ENCODE data around the gene UGT1A5.
"Not testable (repeated sequence)": the region's sequence is repeated elsewhere in the genome, so short reads cannot be mapped to it uniquely, and the experiment has no call there.

The UGT1A5 gene

GRCh38 chr2:233698740-233699139, 14.0 kb upstream of the UGT1A5 start:
- DNase-seq, result no peak

GRCh38 chr2:233699424-233700027, 13.2 kb upstream of the UGT1A5 start:
- DNase-seq, result no peak

- DNase-seq, result no peak
These were observed 12.6 kb upstream of the UGT1A5 start for GRCh38 chr2:233700028-233700635.

GRCh38 chr2:233700842-233701241, 11.9 kb upstream of the UGT1A5 start:
- DNase-seq, result not testable (repeated sequence)

- DNase-seq, result no peak
These were observed 10.5 kb upstream of the UGT1A5 start for GRCh38 chr2:233702238-233702637.

DNA sequence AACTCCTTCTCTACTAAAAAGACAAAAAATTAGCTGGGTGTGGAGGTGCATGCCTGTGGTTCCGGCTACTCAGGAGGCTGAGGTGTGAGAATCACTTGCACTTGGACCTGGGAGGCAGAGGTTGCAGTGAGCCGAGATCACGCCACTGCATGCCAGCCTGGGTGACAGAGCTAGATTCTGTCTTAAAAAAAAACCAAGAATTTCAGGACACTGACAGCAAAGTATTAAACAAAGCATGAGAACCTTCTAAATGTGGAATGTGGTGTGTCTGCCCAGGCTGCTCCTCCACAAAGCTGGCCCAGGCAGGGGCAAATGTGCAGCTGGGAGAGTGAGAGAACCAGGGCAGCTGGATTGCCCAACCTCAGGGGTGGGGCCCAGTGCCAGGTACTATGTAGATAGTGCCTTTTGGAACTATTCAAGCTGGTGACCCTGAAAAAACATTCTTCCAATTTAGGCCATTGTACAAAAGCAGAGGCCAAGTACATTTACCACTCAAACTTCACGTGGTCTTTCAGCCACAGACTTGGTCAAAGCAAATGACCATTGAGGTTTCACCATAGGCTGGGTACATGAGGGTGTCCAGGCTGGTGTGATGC, 6.7 kb upstream of the UGT1A5 start:
- DNase-seq, result no peak

DNA sequence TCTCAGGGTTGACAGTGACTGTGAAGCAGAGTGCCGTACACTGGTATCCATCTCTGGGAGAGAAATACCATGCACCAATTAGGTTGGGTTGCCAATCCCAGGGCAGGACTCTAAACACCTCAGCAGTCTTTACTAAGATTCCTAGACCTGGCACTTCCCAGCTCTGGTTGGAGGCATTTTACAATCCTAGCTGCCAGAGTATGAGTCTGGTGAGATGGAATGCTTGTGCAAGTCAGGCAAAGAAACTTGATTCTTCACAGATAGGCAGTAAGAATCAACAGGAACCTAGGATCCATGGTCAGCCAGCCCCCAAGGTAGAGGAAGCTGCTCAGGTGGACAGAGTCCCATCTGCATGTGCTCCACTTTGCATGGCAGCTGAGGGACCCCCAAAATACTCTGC, 6.0 kb upstream of the UGT1A5 start:
- DNase-seq, result no peak

DNA sequence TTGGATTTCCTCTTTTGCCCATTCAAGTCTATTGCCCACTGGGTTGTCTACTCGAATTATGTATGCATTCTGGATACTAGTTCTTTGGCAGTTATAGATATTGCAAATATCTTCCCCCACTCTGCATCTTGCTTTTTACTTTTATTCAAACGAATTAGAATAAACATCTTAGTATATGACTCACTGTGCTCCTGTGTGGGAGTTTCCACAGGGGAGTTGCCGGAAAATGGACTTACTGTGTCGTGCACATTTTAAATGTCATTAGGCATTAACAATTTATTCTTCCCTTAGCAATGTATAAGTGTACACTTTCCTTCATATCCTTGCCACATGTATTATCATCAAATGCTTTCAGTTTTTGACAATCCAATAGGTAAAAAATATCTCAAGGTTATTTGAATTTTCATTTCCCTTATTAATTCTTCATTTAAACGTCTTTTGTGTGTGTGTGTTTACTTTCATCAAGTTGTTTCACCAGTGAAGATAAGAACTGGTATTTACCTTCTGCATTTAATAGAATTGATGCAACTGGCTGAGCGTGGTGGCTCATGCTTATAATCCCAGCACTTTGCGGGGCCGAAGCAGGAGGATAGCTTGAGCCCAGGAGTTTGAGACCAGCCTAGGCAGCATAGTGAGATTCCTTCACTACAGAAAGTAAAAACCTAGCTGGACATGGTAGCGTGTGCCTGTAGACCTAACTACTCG, 4.6 kb upstream of the UGT1A5 start:
- DNase-seq, result no peak

GRCh38 chr2:233708942-233709341, 3.8 kb upstream of the UGT1A5 start:
- no peak for DNase-seq

GRCh38 chr2:233711312-233712008, 1.2 kb upstream of the UGT1A5 start:
- peak; percentile 63 for DNase-seq

DNA sequence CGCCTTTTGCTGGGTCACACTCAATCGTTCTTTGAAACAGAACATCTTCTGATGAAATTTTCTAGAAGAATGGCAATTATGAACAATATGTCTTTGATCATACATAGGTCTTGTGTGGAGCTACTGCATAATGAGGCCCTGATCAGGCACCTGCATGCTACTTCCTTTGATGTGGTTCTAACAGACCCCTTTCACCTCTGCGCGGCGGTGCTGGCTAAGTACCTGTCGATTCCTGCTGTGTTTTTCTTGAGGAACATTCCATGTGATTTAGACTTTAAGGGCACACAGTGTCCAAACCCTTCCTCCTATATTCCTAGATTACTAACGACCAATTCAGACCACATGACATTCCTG, 532 bp downstream of the UGT1A5 start:
- DNase-seq, result no peak

- no peak for DNase-seq
These were observed 1.4 kb downstream of the UGT1A5 start for GRCh38 chr2:233714121-233714520.

DNA sequence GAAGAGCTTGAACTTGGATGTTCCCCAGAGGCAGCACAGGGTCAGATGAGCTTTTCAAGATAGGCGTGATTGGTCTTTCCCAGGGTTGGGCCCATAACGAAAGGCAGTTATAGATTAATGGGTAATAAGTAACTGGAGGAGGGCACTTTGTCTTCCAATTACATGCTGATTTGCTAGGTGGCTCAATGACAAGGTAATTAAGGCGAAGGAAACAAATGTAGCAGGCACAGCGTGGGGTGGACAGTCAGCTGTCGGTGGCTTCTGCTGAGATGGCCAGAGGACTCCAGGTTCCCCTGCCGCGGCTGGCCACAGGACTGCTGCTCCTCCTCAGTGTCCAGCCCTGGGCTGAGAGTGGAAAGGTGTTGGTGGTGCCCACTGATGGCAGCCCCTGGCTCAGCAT, 5.8 kb downstream of the UGT1A5 start, which contains the start of gene UGT1A4:
Gene UGT1A4 (plus strand): TSS at position 185 of the 400 bp plus-strand sequence. CDS start 85 bp downstream, at position 270.
- DNase-seq, result no peak

DNA sequence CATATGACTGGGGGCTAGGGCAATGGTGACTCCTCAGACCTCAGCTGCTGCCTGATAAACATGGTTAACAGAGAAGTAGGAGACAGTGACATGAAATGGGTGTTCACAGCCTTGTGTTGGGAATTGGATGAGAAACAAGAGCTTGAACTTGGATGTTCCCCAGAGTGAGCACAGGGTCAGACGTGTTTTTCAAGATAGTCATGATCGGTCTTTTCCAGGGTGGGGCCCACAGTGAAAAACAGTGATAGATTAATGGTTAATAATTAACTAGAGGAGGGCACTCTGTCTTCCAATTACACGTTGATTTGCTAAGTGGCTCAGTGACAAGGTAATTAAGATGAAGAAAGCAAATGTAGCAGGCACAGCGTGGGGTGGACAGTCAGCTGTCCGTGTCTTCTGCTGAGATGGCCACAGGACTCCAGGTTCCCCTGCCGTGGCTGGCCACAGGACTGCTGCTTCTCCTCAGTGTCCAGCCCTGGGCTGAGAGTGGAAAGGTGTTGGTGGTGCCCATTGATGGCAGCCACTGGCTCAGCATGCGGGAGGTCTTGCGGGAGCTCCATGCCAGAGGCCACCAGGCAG, 16.1 kb downstream of the UGT1A5 start, which contains the start of gene UGT1A3:
Gene UGT1A3 (plus strand): TSS at position 320 of the 579 bp plus-strand sequence. CDS start 85 bp downstream, at position 405.
- no peak for DNase-seq

GRCh38 chr2:233736868-233737653, 24.4 kb downstream of the UGT1A5 start:
- not testable (repeated sequence) for DNase-seq

- DNase-seq, result no peak
These were observed 28.2 kb downstream of the UGT1A5 start for GRCh38 chr2:233740870-233741269.

- no peak for DNase-seq
These were observed 31.0 kb downstream of the UGT1A5 start for GRCh38 chr2:233743464-233744259.

DNA sequence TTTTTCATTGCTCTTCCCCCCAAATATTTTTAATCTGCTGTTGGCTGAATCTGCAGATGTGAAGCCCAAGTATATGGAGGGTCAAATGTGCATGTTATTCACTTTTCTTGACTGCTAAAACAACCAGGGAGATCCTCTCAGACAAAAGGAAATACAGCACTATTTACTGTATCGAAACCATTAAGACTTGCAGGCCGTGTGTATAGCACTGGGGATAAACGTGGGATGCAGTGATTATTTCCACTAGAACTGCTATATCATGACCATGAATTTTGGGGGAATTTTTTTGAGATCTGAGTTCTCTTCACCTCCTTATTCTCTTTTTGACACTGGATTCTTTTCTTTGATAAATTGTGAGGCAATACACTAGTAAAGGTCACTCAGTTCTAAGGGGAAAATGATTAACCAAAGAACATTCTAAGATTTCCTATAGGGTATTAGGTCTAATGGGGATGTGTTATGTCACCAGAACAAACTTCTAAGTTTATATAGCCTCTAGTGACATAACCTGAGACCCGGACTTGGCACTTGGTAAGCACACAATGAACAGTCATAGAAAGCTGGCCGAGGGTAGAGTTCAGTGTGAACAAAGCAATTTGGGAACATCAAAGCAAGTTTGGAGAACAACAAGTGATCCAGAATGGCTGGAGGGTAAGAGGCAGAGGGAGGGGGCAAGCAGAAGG, 32.5 kb downstream of the UGT1A5 start:
- no peak for DNase-seq

DNA sequence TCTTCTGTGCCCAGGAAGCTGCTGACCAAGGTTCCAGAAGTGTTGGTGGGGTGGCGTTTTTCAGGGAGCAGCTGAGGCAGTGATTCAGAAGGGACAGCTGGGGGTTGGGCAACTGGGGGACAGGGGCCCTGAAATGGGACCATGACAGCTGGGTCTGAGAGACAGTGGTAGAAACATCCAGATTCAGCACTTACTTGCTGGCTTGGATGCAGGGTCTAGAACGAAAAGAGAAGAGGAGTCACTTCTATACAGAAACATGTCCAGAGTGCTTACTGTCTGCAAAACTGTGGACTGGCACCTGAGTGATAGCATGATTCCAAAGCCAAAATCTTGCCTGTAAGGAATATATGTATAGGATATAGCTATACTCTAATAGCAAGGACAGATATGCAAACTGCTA, 33.1 kb downstream of the UGT1A5 start:
- not testable (repeated sequence) for DNase-seq
